Fibroblast of the aortic adventitia (primary cell): ENCODE data around the gene PRPF8. TPM values are rescaled to one million over a fixed set of nuclear protein-coding genes. Genes with fewer than 3 reads are reported as not detected.
A peak's percentile ranks its signal among the peaks of the same experiment; 100 is the strongest.
"Not testable (repeated sequence)": the region's sequence is repeated elsewhere in the genome, so short reads cannot be mapped to it uniquely, and the experiment has no call there.

ENCODE experiments used
- DNase-seq: peaks from one replicate; pipeline ENCODE4 v3.0.0-alpha.2; 2010; ENCODE audit warnings: low read depth
- H3K4me3 ChIP-seq: 2 replicates; pipeline ENCODE4 v1.5.1; 2011; ENCODE audit warnings: low read depth, mild to moderate bottlenecking, control low read depth, low read length, moderate library complexity
- total RNA-seq: library from RNA; depleted of rRNA; stranded (reverse); fragments of >200 nt; gene quantifications from 2 replicates; pipeline ENCODE4 v1.2.3, GENCODE V29; 2012; ENCODE audit warnings: low replicate concordance
- TF ChIP-seq, protein P1 (sequence below): IDR thresholded peaks from 2 replicates; pipeline ENCODE4 v1.5.1; 2011; ENCODE audit warnings: mild to moderate bottlenecking, low read length, control low read depth, inconsistent platforms; ENCODE audit not compliant: insufficient read depth

Gene PRPF8
- total RNA-seq, 1 donor = 138 TPM

DNA sequence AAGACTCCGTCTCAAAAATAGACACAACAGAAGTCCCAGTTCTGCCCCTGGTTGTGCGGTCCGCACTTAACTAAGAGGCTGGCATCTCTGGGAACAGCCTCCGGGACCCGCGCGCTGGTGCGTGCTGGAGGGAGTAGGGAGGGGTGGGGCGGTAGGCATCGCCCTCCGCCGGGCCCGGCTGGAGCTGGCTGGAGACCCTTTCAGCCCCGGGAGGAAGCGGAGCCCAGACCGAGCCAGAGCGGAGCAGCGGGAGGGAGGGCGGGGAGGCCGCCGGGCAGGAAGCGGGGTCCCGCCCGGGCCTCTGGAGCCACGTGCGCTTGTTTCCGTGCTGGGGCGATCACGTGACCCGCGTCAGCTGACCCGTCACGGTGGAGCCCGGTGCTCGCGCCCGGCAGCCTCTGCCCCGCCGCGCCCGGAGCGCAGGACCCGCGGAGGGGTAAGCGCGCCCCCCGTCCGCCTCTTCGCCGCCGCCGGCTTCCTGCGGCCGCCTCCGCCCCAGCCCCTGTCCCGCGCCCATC is 39.7 kb upstream of the PRPF8 start, which contains the start of gene WDR81:
TSS of gene WDR81 (plus strand) at position 354 of the 518 bp plus-strand sequence. CDS start 256 bp downstream, outside the sequence.
- peak; percentile 84 for DNase-seq
- TF ChIP-seq, protein P1, sequence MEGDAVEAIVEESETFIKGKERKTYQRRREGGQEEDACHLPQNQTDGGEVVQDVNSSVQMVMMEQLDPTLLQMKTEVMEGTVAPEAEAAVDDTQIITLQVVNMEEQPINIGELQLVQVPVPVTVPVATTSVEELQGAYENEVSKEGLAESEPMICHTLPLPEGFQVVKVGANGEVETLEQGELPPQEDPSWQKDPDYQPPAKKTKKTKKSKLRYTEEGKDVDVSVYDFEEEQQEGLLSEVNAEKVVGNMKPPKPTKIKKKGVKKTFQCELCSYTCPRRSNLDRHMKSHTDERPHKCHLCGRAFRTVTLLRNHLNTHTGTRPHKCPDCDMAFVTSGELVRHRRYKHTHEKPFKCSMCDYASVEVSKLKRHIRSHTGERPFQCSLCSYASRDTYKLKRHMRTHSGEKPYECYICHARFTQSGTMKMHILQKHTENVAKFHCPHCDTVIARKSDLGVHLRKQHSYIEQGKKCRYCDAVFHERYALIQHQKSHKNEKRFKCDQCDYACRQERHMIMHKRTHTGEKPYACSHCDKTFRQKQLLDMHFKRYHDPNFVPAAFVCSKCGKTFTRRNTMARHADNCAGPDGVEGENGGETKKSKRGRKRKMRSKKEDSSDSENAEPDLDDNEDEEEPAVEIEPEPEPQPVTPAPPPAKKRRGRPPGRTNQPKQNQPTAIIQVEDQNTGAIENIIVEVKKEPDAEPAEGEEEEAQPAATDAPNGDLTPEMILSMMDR = no peak
- H3K4me3 ChIP-seq = peak within 1 kb of the TSS; percentile 73

DNA sequence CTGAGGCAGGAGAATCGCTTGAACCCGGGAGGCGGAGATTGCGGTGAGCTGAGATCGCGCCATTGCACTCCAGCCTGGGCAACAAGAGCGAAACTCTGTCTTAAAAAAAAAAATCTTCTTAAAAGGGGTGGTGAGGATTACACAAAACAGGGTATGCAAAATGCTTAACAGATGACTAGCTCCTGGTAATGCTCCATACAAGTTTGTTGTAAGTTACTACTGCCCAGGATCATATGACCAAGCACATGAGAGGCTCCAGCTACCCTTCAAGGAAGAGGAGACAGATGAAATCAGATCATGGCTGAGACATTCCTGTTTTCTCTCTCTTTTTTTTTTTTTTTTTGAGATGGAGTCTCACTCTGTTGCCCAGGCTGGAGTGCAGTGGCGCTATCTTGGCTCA is 37.4 kb upstream of the PRPF8 start:
- DNase-seq = peak; percentile 71
- not testable (repeated sequence) for H3K4me3 ChIP-seq

DNA sequence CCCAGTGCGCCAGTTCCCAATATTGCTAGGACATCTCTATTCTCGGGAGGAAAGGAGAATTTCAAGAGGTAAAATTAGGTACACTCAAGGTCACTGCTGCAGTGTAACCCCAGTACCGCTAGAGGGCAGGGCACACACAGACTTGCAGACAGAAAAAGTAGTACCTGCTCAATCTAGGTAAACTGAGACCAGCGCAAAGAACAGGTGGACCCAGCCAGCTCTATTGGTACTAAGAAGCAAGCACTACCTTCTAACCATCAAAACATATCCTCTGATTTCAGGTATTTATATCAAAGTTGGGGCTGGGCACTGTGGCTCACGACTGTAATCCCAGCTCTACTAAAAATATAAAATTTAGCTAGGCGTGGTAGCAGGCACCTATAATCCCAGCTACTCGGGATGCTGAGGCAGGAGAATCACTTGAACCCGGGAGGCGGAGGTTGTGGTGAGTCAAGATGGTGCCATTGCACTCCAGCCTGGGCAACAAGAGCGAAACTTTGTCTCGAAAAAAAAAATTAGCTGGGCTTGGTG is 36.3 kb upstream of the PRPF8 start:
- TF ChIP-seq, protein P1 = peak; percentile 99
- H3K4me3 ChIP-seq = no peak overlapping the region
- peak; percentile 67 for DNase-seq

DNA sequence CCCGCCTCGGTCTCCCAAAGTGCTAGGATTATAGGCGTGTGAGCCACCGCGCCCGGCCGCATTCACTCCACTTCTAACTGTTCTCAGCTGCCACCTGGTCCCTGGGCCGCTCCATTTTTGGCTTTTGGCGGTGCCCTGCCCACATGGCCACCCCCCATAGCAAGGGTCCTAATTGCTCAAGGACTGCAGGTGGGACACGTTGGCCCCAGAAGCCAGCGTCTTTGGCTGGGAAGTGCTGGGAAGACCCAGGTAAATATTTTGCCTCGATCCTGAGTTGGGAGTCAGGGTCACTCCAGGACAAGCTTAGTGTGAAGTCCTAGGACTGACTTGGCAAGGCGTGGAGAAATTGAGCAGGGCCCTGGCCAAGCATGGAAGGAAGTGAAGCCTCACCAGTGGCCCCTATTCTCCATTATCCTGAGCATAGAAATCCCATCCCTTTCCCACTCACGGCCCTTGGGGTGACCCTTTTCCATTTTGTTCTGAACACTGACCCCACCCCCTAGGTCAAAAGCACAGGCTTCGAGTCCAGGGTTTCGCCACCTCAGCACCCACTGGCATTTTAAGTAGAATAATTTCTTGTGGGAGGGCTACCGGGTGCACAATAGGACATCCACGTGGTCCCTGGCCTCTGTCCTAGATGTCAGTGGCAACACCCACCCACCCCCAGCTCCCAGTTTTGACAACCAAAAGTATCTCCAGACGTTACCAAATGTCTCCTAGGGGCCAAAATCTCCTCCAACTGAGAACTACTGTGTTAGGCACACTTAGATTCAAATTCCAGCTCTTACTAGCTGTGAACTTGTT is 33.9 kb upstream of the PRPF8 start:
- TF ChIP-seq, protein P1 = no peak
- no peak for DNase-seq
- H3K4me3 ChIP-seq = no peak overlapping the region

DNA sequence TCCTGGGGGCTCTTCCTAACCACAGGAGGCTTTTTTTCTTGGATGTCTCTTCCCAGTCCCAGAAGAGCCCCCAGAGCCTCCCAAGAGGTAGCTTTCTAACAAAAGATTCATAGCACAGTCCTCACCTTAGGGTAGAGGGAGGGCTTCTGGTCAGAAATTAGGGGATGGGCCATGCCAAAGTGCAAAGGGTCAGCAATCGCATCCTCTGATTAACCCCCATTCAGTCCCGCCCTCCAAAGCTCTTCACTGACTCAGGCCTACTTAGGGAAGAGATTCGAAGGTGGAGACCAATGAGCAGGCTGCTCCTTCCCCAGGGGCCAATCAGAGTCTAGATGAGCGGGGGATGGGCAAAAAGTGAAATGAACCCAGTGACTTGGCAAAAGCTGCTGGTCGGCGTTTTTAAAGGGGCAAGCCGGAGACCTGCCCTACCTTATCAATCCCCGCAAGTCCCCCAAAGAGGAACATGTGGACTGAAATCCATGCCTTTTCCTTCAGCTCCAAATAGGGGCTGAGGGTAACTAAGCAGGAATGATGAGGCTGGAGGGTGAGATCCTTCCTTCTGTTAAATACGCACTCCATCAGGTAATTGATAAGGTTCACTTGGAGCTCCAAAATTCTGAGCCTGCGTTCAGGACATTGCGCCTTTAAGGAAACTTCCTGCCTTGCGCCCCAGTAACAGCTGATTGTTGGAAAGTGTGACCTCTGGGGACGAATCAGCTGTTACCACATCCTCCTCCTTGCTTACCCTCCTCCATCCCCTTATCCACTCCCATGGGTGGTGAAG is 32.4 kb upstream of the PRPF8 start:
- DNase-seq = peak; percentile 99
- TF ChIP-seq, protein P1 = no peak
- peak overlapping the region; percentile 83 for H3K4me3 ChIP-seq

DNA sequence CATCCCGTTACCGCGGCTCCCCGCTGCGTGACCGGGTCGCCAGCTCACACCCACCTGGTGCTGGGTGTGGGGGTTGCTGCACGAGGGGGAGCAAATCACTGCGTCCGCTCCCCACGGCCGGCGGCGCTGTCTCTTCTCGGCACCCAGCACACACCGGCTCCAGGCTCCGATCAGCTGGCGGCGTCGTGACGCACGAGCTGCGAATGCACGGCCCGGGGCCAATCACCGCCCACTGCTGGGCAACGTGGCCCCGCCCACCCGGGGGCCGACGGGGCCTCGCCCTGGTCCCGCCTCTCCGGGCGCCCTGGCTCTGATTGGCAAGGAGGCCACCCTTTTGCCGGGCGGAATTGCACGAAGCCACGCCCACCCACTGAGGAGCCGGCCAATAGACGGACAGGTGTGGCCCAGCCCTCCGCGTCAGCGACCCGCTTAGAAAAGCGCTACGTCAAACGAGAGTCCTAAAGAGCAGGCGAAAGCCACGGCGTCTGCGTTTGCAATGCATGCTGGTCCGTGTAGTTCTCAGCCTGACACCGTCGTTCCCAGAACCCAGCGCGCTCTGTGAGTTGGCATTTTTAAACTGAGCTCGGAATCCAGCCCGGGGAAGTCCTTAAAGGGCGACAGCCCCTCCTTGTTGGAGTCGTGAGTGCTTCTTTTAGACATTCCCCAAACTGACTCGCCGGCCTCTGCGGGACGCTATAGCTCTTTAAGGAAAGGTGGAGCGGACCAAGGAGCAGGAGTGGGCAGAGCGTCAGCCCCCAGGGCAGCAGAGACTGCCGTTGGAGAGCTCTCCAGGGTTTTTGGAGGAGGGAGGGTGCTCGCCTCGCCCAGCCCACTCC is 31.6 kb upstream of the PRPF8 start:
- peak overlapping the region; percentile 83 for H3K4me3 ChIP-seq
- DNase-seq = peak; percentile 100
- TF ChIP-seq, protein P1 = peak; percentile 36
